CD4-positive, alpha-beta T cell treated with Interleukin-10 for 1 hour (primary cell): ENCODE results near the gene FARP1.

ENCODE experiments used
- DNase-seq: peaks from one replicate; pipeline ENCODE4 v3.0.0-alpha.2; 2020

Gene FARP1

DNA sequence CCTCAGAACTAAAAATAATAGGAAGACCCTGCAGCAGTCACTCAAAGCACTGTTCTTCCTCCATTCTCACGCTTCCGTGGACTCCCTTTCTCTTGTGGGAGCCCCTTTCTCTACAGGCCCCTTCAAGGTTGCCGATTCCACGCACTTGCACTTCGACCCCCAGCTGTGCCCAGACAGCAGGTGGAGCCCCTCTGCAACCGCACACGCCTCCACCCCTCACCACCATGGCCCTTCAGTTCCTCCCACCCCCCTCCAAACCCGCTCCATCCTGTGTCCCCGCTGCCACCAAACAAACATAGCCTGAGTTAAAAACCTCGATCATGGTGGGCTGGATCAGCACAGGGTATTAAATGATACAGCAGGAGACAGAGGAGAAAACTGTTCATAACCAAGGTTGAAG lies 331.4 kb downstream of the FARP1 start:
- DNase-seq, result no peak

DNA sequence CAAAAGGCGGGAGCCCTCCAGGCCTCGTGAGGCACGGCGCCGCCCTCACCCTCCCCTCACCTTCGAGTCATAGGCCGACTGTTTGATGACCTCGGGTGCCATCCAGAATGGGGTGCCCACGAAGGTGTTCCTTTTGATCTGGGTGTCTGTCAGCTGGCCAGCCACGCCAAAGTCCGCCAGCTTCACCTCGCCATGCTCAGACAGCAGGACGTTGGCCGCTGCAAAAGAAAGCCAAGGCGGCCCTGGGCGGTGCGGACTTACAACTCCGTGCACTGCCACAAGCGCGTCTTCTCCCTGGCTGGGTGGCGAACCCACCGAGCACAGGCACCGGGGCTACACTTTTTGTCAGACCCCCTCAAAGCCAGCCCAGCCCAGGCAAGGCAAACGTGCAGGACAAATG lies 331.9 kb downstream of the FARP1 start:
- DNase-seq, result no peak

DNA sequence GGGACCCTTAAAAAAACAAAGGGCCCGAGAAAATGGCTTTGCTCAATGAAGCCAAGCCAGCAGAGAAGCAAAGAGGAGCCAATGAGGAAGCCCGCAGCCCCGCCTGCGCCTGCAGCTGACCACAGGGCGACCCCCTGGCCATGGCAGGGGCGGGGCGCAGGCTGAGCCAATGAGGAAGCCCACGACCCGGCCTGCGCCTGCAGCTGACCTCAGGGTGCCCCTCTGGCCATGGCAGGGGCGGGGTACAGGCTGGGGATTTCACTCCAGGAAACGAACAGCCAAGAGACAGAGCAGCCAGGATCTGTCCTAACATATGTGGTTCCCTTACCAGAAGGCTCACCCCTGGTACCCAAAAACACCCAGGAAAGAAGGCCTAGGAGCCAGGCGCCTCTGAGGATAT lies 332.6 kb downstream of the FARP1 start:
- no peak for DNase-seq

DNA sequence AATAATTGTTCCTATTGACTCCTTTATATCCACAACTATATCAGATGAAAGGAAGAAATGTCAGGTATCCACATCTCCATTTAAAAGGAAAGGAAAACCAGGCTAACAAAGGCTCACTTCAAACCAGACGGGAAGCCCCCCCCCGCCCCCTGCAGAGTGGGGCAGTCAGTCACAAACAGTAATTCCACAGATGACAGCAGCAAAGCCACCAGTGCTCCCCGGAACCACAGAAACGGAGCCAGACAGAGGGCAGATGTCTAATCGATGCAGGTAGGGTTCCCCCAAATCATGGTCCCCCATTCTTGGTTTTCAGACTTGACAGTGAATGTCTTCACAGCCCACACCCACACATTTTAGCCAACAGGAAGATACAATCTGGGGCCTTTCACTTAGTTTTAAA lies 333.2 kb downstream of the FARP1 start:
- DNase-seq, result peak; percentile 58

DNA sequence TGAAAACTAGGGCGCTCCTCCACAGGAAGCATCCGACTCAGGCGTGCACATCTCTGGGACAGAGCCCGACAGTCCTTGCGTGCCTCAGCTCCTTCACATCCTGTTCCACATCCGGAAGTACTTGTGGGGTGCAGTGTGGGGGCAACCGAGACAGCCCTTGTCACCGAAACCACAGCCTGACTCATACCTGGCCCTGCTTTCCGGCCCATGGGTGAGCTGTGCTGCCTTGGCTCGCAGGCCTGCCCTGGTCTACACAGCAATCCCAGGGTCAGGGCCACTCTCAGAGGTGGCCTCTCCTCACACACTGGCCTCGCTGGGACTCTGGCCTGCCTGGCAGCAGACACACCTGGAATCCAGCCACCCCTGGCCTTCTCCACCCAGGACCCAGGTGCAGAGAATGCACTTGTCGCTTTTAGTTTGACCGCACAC lies 333.7 kb downstream of the FARP1 start:
- peak; percentile 87 for DNase-seq

DNA sequence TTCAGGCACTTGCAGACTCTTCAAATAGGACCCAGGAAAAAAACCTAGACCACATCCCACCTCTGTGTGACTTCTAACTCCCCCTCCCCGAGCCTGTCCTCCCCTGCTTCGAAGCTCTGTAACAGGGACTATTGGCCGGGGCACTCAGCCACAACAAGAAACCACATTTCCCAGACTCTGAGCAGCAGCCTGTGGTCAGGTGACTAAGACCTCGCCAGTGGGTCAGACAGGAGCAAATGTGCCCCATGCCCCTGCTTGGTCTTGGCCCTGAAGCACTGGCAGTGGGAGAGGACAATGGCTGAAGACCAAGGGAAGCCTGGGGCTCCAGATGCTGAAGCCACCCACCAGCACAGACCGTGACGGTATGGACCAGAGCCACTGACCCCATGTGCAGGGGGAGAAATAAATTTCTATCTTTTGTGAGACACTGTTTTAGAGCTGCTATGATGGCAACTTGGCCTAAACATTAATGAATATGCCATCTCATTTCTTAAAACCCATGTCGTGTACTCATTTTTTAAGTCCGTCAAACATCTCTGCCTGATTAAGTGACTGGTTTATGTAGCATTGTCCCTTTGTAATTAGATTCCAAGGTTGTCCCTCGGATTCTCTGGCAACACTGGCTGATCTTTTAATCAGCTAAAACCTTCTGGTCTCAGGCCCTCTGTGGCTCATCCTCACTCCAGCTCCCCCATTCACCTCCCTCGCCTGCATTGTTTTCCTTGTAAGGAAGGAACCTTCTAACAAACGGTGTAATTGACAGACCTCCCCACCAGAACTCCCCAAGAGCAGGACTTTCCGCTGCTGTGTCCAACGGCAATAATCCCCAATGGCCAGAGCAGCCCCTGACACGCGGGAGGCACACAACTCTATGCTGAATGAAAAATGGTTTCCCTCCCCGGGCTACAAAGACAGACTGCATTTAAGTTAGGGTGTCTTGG lies 335.6 kb downstream of the FARP1 start:
- DNase-seq, result peak; percentile 22

DNA sequence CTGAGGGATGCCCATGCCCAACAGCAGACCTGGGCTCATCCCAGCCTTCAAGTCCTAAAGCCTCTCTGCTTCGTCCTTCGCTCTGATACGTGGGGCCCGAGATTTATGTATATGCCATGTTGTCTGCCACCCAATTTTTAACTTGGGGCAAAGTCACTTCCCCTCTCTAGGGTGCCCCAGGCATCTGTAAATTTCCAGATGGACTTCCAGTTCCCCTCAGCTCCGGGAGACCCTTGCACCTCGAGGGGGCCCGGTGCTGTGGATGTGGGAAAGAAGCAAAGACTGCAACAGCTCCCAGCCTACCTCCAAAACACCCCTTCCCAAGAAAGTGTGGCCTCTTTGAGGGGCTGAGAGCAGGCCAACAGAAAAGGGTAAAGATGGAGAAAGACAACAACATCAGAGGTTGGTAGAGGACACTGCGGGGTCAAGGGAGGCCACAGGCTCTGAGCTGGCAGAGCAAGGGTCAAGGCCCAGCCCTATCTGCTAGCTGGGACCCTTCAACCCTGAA lies 336.7 kb downstream of the FARP1 start:
- DNase-seq, result no peak

DNA sequence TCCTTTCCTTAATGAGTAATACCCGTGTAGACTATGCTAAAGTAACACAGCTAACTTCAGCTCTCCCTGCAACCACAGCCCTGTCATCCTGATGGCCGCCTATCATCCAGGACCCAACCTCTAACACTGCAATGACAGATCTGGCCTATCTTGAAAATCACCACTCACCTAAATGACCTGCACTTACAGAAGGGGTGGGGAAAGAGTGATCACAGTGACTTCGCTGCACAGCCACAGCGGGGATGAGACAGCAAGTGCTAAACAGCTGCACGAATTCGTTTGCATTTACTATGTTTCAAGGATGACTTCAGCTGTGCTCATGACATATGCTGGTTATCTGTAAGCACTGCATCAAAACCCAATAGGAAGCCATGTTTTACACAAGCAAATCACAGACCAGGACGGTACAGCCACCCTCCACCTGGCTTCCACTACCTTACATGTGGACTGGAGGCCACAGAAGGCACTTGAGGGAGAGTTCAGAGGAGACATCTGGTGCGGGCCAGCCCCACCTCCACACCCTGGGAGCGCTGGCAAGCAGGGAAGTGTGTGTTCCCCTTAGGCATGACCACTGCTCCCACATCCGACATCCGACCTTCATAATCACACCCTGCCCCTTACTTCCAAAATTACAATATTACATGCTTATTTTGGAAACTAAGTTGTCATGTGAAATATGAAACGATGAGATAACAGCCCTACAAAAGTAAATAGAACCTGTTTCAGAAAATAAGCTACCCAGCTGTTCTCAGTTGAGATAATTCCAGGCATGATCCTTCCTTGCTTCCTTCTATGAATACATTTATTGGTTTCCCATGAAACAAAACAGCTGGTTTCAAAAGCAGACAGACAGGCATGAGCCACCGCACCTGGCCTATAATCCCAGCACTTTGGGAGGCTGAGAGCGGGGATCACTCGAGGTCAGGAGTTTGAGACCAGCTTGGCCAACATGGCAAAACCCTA lies 338.3 kb downstream of the FARP1 start:
- DNase-seq, result no peak

DNA sequence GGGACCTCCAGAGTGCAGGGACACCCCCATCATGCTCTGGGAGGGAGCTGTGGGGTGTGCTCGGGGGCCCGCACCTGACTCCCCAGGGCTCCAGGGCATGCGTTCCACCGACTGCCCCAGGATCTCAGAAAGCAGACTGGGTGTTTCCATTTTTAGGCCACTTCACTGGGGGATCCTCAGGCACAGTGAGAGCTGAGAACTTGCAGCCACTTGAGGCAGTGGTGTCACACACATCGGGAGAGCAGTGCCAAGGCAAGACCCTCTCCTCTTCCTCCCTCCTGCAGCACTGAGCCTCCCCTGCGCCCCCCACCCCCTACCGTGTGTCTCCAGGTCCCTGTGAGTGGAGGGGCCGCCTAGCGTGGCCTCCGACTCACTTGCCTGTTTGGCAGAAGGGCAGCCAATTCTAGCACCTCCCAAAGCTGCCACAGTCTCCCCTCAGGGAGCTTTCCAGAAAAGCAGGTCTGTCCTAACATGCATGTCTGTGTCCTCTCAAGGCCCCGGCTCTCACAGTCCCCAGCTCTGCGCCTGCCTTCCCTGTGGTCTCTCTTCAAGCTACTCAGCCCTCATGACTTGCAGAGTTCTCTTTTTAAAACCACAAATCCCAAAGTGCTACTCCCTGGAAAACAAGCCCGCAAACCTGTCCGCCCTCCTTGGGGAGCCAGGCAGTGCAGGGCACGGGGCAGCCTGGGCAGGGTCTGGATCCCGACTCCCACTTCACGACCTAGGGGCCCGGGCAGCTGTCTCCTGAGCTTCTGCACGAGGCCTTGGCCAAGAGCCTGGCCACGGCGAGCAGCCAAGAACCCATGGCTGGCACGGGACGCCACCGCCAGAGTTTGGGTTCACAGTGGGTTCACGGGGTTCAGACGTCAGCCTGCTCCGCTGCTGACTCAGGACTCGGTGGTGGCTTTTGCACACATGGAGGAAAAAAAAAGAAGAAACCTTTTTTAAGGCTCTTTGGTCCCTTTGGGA lies 339.9 kb downstream of the FARP1 start:
- DNase-seq, result no peak

DNA sequence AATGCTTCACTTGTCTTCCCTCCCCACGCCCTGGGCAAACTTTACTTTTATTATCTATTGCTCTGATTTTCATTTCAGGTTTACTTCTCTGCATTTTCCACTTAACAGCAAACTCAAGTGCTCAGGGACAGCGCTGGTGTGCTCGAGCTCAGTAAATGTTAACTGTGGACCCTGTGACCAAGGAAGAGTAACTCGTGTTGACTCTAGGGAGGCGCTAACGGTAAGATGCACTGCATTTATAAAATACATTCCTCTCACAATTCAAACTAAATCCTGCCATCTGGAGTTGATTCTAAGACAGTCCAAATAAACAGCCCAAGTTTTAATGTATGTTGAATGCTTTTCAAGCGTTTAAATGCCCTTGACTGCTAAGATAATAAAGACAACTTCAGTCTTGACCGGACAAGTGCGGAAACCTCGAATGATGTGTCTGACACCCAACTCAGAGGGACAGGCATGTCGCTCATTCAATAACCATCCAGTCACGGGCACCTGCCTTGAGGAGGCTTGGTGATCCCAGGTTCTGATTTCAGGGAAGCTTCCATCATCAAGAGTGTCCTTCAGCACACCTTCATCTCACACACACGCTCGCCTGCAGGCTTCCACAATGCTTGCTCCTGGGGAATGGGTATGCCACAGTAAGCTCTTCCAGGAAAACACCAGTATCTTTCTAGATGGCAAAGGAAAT lies 340.9 kb downstream of the FARP1 start:
- no peak for DNase-seq

DNA sequence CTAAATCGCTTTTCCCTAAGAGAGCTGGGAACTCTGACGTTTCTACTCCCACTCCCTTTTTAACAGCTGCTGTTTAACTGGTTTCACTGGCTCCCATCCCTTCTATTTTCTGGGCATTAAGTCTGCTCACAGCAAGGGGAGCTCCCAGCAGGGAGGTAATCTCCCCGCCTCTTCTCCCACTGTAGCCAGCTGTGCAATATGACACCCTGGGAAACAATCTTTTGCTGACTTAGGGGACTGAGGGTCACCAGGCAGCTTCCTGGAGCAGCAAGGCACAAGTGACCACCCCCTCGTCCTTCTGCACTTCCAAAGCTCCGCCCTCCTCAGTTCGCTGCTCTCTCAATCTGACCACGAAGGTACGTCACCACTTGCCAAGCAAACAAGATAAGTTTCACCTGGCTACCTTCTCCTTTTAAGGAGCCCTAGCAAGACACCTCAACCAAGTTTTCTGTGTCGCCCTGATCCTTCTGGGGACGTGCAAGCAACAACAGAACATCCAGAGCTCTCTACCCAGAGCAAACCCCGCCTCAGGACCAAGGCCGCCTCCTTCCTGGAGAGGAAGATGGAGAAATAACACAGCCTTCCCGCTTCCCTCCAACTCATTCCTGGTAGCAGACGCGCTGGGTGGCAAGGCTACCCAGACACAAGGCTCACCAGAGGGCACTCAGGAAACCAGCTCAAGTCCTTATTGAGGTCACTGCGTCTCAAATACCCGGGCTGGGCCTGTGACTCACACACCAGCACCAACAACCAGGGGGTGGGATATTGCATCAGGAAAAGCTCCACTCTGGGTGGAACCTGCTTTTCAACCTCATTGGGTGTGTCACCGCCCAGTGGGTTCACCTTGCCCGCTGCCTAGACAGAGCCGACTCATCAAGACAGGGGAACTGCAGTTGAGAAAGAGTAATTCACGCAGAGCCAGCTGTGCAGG lies 341.7 kb downstream of the FARP1 start:
- DNase-seq, result peak; percentile 67

DNA sequence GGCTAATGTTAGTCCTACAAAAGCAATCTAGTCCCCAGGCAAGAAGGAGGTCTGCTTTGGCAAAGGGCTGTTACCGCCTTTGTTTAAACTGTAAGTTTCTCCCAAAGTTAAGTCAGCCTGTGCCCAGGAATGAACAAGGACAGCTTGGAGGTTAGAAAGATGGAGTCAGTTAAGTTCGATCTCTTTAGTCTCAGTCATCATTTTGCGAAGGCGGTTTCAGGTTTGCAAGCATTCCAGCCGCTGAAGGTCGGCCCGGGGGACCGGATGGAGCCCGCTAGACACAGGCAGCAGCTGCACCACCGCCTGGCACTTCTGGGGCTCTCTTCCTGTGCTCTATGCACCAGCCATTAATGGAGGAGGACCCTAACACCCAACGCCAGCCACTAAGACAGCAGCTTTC lies 342.7 kb downstream of the FARP1 start:
- DNase-seq, result no peak

DNA sequence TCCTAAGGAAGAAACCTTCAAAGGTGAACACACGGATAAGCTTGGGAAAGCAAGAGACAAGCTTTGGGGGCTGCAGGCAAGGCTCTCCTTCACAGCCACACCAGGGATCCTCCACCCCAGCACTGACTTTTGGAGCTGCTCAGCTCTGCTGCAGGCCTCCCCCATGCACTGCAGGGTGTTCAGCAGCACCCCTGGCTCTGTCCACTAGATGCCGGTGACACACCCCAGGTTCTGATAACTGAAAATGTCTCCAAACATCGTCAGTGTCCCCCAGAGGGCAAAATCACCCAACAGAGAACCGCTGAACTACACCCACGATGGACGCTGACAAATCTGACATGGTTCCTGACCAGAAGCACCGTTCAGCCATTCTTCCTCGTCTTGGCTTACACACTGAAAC lies 343.5 kb downstream of the FARP1 start:
- no peak for DNase-seq

DNA sequence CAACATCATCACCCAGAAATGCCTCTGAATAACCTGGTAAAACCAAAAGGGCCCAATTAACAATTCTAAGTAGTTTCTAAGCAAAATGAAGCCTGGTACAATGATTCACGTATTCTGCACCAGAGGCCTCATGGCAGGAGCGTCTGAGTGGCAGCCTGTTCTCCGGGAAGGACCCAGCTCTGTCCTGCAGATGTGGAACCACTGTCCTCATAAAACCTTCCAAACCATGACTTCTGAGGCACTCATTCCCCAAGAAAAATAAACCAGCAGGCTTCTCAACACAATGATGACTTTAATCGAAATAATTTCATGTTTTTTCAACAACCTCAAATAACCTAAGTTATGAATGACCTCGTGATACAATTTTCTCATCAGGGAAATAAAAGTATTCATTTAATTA lies 344.1 kb downstream of the FARP1 start:
- no peak for DNase-seq

DNA sequence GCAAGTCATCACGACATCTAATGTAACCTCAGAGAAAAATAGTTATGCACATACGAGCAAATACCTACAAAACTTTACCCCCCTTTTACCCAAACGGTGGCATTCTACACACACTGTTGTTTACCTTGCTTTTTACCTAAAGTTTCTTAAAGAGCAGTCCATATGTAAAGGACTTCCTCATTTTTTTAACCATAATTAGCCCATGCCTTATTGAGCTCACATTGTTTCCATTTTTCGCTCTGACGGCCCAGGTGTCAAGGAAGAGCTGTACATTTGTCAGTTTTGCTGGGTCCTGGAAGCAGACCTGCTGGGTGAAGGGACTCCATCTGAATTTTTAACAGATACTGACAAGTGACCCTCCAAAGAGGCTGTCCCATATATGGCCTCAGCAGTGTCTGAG lies 344.6 kb downstream of the FARP1 start:
- DNase-seq, result no peak

DNA sequence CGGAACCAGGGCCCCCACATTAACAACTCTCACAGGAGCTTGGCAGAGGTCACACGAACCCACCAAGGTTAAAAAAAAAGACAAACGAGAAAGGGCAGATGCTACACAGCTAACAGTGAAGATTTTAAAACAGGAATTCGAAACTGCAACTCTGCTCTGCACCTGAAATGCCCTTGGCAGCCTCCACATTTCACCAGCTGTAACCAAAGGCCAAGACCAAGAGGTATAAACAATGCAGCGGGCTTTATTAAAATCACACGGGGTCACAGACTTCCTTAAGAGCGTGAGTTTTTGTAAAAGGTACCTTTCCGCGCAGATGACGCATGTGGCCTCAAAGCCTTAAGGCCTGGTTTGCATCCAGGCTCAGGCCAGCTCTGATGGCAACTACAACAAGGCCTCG lies 345.8 kb downstream of the FARP1 start:
- no peak for DNase-seq

DNA sequence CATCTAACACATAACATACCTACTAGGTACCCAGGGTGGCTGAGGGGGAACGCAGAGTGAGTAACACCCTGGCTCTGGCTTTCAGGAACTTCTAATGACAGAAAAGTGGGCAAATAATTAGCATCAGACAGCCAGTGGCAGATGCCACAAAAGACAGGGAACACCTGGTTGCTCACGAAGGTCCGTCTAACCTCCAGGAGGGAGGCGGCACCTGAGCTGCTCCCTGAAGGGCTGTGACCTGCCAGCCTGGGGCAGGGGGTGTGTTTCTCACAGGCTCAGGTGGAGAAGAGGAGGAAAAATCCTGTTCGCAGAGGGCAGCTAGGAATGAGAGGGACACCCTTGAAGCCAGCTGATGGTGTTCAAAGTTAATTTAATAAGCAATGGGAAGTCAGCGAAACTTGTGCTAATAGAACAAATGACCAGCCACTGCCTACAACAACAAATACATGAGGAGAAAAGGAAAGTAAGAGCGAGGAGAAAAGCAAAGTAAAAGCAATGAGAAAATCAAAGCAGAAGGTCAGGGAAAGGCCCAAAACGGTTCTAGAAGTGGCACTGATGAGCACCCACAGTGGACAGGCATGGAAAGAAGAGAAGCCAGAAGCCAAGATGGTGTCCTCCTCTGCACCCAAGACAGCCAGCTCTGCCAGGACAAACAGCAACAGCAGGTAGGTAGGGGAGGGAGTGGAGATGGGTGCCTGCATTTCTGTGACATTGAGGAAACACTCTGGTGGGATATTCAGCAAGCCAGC lies 346.7 kb downstream of the FARP1 start:
- DNase-seq, result no peak

DNA sequence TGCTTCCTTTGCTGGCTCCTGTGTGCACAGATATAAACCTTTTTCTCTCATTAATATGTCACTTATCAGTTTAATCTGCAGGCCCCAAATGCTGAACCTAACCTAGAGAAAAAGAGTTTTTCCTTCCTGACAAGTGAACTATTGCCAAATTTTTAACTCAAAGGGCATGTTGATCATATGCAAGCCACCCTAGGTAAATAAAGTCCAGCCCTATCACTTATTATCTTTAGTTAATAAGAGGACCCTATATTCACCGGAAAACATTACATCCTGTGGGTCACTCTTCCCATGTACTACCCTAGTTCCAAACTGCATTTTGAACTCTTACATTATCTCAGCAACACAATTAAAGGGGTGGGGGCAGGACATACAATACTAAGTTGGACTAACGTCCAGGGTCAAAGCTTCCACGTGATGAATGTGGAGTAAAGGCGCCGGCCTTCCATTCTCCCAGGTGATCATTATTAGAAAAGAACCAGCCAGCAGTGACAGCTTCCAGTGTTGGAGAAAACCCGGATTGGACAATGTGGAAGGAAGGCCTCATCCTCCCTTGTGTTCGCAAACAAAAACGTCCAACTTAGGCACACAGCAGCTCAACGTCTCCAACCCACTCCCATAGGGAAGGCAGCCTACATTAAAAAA lies 347.4 kb downstream of the FARP1 start:
- DNase-seq, result no peak

DNA sequence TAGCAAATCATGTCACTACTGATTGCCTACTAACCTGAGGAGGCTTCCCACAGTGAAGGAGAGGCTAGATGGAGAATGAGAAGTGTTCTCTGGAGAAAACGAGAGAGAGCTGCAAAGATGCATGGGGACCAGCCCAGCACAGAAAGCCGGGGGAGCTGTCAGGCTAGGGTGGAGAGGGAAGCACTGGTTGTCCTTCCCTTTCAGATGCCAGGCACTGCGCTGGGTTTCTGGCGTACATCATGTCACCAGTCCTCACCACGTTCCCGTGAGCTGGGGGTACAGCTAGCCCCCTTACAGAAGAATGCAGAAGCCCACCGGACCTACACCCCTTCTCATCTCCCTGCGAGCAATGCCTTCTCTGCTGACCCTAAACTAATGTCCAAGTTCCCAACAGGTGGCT lies 348.0 kb downstream of the FARP1 start:
- DNase-seq, result no peak
